DMS153 (cell line): ENCODE measurements around the gene ARID3A.

Source experiments
- DNase-seq: peaks from one replicate; lab custom pipeline; 2025; lab: John Stamatoyannopoulos, UW

The ARID3A gene

GRCh38 chr19:932648-933552 lies 7.1 kb downstream of the ARID3A start:
- DNase-seq = no peak

GRCh38 chr19:933553-933882 lies 7.7 kb downstream of the ARID3A start:
- no peak for DNase-seq

GRCh38 chr19:934197-934840 lies 8.5 kb downstream of the ARID3A start:
- no peak for DNase-seq

DNA sequence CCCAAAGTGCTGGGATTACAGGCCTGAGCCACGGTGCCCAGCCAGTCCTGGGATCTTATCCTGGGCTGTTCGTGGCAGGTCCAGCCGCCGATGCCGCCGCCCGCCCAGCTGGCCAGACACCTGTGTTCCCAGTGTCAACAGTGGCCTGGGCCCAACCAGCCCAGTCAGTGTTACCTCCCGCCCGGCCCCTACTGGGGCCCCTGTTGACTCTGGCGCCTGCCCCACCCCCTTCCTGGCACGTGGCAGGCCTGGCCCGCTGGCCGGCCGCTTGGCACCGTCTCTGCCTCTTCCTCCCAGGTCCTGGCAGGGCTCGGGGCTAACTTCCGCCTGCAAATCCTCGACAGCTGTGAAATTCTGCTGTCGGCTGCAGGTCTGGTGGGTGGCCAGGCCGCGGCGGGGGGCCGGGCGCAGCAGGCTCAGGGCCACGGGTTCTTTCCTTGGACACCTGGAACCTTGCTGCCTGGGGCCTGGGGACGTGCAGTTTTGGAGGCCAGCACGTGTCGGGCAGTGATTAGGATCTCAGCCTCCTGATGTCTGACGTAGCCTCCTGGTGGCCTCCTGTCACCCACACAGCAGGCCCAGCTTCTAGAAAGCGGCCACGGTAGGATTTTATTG lies 9.1 kb downstream of the ARID3A start:
- DNase-seq = peak; percentile 22

DNA sequence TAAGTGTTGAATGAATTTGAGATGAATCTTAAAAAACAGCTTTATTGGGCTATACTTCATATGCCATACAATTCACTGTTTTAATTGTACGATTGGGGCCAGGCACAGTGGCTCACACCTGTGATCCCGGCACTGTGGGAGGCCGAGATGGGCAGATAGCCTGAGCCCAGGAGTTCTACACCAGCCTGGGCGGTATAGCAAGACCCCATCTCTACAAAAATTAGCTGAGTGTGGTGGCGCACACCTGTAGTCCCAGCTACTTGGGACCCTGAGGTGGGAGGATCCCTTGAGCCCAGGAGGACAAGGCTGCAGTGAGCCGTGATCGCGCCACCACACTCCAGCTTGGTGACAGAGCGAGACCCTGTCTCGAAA lies 10.3 kb downstream of the ARID3A start:
- DNase-seq = no peak

DNA sequence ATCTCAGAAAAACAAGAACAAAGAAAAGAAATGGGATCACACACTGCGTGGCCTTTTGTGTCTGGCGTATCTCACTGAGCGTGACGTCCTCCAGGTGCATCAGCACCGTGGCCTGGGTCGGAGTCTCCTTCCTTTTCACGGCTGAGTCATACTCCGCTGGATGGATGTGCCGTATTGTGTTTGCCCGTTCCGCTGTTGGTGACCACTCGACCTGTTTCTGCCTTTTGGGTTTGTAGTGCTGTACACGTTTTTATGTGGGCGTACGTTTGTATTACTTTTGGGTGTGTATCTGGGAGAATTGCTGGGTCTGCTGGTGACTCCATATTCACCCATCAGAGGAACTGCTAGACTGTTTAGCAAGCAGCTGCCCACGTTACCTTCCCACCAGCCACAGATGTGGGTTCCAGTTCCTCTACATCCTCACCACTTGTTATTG lies 11.4 kb downstream of the ARID3A start:
- DNase-seq = no peak

DNA sequence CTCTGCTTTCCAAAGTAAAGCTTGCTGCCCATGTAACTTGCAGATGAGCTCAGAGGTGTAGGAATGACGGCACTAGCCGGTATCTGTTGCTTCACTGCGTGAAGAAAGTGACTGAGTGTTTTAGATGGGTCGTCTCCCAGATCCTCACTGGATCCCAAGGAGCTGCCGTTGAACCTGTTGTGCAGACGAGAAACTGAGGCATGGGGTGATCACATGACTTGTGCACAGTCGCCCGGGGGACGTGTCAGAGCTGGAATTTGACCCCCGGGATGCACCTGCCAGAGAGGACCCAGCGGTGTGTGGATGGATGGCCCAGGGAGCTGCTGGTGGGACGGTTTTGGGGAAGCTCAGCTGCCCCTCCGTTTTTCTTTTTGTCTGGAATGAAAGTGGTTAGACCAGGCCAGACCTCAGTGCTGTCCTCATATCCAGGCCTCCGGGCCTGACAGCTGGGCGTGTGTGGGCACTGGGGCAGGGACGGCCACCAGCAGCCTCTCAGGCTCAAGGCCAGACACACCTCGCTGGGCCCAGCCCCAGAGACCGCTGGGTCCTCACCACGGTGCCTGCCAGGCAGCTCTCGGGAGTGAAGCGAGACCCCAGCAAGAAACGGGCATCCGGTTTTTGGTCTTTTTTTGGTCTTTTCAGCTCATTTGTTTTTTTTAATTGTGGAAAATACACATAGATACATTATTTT lies 12.5 kb downstream of the ARID3A start:
- no peak for DNase-seq

DNA sequence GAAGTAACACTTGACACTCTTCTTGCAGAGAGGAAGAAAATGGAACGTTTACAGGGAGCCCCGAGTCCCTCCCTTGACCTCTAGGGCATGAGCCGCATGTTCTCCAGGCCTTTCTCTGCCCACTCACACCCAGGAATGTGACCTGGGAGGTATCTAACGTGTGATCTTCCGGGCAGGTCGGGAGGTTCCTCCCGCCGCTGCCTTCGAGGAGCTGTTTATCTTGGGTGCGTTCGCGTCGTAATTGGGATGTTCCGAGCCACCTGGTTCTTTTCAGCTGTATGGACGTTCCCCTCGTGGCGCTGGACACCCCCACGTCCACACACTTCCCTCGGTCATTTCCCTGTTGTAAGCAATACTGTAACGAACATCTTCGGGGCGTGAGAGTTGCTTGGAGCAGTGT lies 13.6 kb downstream of the ARID3A start:
- no peak for DNase-seq

GRCh38 chr19:939922-940321 lies 14.1 kb downstream of the ARID3A start:
- DNase-seq = no peak

GRCh38 chr19:940591-941291 lies 14.9 kb downstream of the ARID3A start:
- DNase-seq = no peak

DNA sequence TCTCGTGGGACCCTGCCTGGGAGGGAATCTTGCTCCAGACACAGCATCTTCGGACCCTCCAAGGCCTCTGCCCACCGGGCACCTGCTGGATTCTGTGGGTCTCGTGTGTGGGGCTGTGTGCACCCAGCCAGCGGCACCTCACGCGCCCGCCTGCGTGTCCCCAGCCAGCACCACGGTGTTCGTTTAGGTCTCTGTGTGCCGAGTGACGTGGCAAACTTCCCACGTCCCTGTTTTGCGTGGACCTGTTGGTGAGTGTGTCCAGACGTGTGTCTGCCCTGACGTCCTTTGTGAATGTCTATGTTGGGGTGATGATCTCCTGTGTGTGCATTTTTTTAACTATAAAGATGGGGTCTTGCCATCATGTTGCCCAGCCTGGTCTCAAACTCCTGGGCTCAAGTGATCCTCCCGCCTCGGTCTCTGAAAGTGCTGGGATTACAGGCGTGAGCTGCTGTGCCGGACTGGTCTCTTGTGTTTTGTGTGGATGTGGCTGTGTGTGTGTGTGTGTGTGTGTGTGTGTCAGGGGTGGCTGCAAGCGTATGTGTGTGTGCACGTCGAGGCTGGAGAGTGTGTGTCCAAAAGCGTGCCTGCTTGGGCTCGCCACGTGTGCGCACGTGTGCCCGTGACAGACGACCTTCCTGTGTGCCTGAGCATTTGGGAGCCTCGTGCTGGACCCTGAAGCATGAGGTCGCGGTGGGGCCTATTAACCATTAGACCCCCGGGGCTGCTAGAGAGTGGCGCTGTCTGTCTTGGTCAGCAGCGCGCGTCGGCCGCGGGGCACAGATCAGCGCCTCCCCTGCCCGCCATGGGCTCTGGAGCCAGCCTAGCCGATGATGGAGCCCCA lies 15.7 kb downstream of the ARID3A start:
- no peak for DNase-seq

DNA sequence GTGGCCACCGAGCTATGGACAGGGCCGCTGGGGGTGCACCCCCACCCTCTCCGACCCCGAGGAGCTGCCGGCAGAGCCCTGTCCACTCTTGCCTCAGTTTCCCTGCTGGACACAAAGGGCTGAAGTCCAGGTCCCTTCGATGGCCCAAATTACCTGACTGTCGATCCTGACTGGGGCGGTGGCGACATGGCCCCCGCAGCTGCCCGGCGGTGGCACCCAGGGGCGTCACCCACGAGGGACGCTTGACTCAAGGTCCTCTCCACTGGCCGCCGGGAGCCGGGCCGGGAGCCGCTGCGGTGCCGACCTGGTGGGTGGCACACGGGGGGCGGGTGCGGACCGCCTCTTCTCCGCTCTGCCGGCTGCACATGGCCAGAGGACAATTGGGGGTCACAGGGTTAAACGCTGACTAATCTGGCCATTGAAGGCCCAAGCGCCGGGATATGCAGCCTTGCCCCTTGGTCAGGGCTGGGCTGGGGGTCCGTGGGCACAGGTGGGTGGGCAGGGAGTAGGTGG lies 16.4 kb downstream of the ARID3A start:
- no peak for DNase-seq

GRCh38 chr19:943551-944170 lies 17.8 kb downstream of the ARID3A start:
- no peak for DNase-seq

DNA sequence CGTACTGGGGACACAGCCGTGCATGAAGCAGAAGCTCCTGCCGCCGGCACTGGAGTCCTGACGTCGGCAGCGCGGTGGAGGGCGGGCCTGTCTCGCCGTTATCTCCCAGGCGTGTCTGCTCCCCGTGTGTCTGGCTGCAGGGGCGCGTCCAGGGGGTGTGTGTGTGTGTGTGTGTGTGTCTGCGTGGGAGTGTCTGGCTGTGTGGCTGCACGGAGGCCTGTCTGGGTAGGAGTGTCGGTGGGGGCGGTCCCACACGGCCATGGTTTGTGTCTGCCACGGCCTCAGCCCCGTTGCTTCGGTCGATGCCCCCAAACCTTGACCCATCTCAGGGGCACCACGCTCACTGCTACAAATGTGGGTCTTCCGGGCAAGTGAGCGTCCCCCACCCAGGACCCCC lies 18.3 kb downstream of the ARID3A start:
- no peak for DNase-seq

GRCh38 chr19:944663-945241 lies 18.9 kb downstream of the ARID3A start:
- no peak for DNase-seq

DNA sequence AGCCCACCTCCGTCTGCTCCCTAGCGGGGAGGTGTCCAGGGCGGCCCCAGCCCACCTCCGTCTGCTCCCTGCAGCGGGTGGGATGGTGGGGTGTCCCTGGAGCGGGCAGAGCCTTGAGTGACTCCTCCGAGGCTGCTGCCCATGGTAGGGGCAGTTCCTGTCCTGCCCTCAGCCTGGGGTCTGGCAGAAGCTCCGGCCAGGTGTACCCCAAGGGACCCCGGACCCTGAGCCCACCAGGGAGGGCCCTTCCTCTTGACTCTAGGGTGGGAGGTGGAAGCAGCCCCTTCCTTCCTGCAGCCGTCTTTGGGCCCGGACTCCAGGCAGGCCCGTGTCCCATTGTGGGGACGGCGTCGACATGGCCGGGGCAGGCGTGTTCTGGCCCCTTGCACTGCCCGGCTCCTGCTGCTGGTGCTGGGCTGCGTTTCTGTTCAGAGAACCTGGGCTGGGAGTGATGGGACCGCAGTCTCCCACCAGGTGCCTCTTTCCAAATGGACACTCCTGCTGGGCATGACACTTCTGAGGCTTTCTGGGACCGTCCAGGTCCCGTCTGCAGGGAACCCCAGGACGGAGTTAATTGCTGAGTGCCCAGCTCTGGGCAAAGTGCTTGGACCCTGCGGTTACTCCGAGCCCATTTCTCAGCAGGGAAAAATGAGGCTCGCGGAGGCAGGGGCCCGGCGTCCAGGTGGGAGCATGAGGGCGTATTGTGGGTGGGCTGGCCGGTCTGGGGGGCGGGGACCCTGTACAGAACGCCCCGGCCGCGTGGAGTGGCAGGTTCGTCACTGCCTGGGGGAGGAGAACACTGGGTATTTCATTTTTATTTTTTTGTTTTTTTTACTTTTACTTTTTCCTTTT lies 19.8 kb downstream of the ARID3A start:
- DNase-seq = no peak

GRCh38 chr19:947090-947706 lies 21.4 kb downstream of the ARID3A start:
- no peak for DNase-seq

DNA sequence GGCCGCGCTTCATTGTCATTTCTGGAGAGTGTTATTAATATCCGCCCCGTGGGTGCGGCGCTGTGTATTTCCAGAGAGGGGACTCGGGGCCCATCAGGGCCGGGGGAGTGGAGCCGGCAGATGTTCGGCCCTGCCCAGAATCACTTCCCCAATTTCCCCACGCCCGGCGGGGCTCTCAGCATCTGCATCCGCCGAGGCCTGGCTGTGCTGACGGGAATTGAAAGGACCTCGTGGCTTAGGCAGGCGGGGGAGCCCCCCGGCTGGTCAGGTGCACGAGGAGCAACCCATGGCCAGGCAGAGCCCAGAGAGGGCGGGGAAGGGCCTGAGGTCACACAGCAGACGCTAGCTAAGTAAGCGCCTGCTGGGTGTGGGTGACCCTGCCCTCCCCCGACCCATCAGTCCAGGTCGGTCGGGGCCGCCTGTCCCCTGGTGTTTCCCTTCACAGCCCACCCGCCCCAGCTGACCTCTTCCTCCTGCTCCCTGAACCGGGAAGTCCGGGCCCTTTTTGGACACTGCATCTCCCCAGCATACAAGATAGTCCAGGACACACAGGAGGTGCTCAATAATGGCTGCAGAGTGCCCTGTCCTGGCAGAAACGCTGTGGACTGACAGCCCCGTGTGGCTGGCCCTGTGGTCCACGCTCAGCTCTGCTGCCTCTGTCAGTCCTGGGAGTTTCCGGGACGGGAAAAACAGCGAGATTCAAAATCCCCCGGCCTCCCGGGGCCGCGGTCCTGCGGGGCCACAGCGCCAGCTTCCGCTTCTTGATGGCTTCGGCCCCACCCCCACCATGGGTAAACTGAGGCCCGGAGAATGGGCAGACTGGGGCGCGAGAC lies 22.1 kb downstream of the ARID3A start:
- DNase-seq = no peak
